Upper lobe of left lung (tissue), 6 donors: ENCODE data around the gene SNX32. TPM values are rescaled to one million over a fixed set of nuclear protein-coding genes. Genes with fewer than 3 reads are reported as not detected.
"Not testable (repeated sequence)": the region's sequence is repeated elsewhere in the genome, so short reads cannot be mapped to it uniquely, and the experiment has no call there.

Experiments used
- ATAC-seq, 2 donors: fragments of 200-7000 bp; cut with Tn5 transposase; one replicate each; pipeline ENCODE4 v1.9.1; 2022; ENCODE audit warnings: mild to moderate bottlenecking in 2 of 2, moderate library complexity in 2 of 2; ENCODE audit not compliant: low FRiP score in 2 of 2
- DNase-seq, 2 donors: peaks; one replicate each; pipeline ENCODE4 v3.0.0-alpha.2; 2019 to 2020
- H3K27ac ChIP-seq, 4 donors: fragments of 200-600 bp; sonication (generic); one replicate each; pipeline ENCODE4 v1.5.1; 2016 to 2019
- H3K27me3 ChIP-seq, 4 donors: fragments of 200-600 bp; sonication (generic); one replicate each; pipeline ENCODE4 v1.5.1; 2017 to 2019
- H3K36me3 ChIP-seq, 4 donors: fragments of 200-600 bp; sonication (generic); one replicate each; pipeline ENCODE4 v1.5.1; 2016 to 2019
- H3K4me1 ChIP-seq, 4 donors: fragments of 200-600 bp; sonication (generic); one replicate each; pipeline ENCODE4 v1.5.1; 2018 to 2019
- H3K4me3 ChIP-seq, 4 donors: fragments of 200-600 bp; sonication (generic); one replicate each; pipeline ENCODE4 v1.5.1; 2017 to 2019; ENCODE audit warnings: mild to moderate bottlenecking in 2 of 4, moderate library complexity in 1 of 4
- H3K9me3 ChIP-seq, 4 donors: fragments of 200-600 bp; sonication (generic); one replicate each; pipeline ENCODE4 v1.5.1; 2018 to 2019
- EP300 ChIP-seq, 4 donors: sonication (generic); formaldehyde crosslinking; IDR thresholded peaks; one replicate each; pipeline ENCODE4 v1.5.1; 2017; ENCODE audit warnings: antibody characterized with exemption in 4 of 4, control low read depth in 2 of 4
- POLR2A ChIP-seq, 4 donors: fragments of 450-650 bp; IDR thresholded peaks; one replicate each; pipeline ENCODE4 v1.5.1; 2016 to 2017; ENCODE audit warnings: antibody characterized with exemption in 4 of 4, mild to moderate bottlenecking in 2 of 4
- POLR2AphosphoS5 ChIP-seq, 2 donors: sonication (generic); formaldehyde crosslinking; IDR thresholded peaks; one replicate each; pipeline ENCODE4 v1.5.1; 2017; ENCODE audit warnings: antibody characterized with exemption in 2 of 2
- WGBS, 2 donors: methylation state at CpG; one replicate each; pipeline ENCODE4 v1.1.5; 2017 to 2018; 5-methylcytosine and 5-hydroxymethylcytosine counted together
- total RNA-seq, 6 donors: library from RNA; depleted of rRNA in 4 of 6; stranded (reverse); fragments of >200 nt in 4 of 6; gene quantifications; one replicate each; pipeline versions ENCODE4 v1.1.0 to v1.2.1, GENCODE V29; 2016 to 2021
- TF ChIP-seq, protein P1 (sequence below), 6 experiments: fragments of 450-650 bp in 4 of 6; fragments of 200-600 bp in 2 of 6; sonication (generic) in 2 of 6; IDR thresholded peaks; one replicate each; pipeline ENCODE4 v1.5.1; 2016 to 2019; ENCODE audit warnings: antibody characterized with exemption in 6 of 6
- donor health status: DM: no; HTN: no; CAD: no; lungs with moderate emphysema.
- donor health status: DM: no; HTN: yes; CAD: no; lungs with severe emphysema.

Gene SNX32
- total RNA-seq, 6 donors from 2014 or later = 0.37 to 0.69 TPM; not detected in 4

DNA sequence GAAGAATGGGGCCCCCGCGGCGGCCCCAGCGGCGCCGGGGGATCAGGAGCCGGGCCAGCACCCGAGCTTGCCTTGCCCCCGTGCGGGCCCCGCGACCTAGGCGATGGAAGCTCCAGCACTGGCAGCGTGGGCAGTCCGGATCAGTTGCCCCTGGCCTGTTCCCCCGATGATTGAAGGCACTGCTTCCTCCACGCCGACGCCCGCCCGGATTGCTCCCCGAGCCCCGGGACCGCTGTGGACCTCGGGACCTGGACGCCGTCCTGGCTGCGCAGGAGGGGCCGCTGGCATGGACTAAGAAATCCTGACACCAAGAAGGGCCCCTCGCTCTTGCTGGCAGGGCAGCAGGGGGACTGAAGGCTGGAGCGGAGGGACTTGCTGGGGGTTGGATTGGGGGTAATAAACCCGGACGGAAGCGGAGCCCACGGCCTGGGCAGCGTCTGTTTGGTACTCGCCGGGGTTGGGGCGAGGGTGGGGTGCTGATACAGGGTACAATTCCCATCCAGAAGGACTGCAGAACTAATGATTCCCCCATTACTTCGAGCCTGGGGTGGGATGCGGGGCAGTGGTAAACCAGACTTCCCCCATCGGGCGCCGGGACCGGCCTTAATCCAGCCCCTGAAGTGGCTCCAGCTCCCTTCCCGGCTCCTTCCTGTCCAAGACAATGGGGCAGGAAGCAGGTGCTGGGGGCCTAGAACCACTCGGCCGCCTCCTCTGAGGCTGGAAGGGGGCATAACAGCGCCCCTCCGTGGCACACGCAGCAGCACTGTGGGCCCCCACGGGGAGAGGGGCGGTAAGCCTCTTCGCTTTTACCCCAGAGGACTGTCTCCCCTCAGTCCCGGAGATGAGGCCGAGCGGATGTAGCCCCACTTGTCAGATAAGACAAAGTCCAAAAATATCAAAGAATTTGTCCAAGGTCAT is 57.7 kb downstream of the SNX32 start:
- Histone ChIP-seq H3K4me1 (peaks cover 51 to 69% (median 62%) of the 10 kb centered on the region in 4 donors), H3K9me3 (no peaks in the 10 kb centered on the region), H3K27me3 (no peaks in the 10 kb centered on the region), H3K4me3 (peak overlapping the region; percentile 50 to 86 (median 76)), H3K36me3 (peaks cover 0 to 4% (median 0%) of the 10 kb centered on the region in 4 donors), H3K27ac (peak overlapping the region; percentile 94 to 98 (median 94))
- TF ChIP-seq EP300 (IDR thresholded peaks at IDR 0.05) = peak in 1 of 4 donors; percentile 10
- TF ChIP-seq POLR2AphosphoS5 (IDR thresholded peaks at IDR 0.05) = peak; percentile 65 to 67
- TF ChIP-seq, protein P1, sequence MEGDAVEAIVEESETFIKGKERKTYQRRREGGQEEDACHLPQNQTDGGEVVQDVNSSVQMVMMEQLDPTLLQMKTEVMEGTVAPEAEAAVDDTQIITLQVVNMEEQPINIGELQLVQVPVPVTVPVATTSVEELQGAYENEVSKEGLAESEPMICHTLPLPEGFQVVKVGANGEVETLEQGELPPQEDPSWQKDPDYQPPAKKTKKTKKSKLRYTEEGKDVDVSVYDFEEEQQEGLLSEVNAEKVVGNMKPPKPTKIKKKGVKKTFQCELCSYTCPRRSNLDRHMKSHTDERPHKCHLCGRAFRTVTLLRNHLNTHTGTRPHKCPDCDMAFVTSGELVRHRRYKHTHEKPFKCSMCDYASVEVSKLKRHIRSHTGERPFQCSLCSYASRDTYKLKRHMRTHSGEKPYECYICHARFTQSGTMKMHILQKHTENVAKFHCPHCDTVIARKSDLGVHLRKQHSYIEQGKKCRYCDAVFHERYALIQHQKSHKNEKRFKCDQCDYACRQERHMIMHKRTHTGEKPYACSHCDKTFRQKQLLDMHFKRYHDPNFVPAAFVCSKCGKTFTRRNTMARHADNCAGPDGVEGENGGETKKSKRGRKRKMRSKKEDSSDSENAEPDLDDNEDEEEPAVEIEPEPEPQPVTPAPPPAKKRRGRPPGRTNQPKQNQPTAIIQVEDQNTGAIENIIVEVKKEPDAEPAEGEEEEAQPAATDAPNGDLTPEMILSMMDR (IDR thresholded peaks at IDR 0.05) = peak in 4 of 6 experiments; percentile 19 to 38 (median 28)
- TF ChIP-seq POLR2A (IDR thresholded peaks at IDR 0.05) = peak in 1 of 4 donors; percentile 12
- DNase-seq = peak in 1 of 2 donors; percentile 50
- WGBS, 2 donors = 3 to 7% methylated on average over 19 to 40 of the region's 57 CpGs
- no peak for ATAC-seq

DNA sequence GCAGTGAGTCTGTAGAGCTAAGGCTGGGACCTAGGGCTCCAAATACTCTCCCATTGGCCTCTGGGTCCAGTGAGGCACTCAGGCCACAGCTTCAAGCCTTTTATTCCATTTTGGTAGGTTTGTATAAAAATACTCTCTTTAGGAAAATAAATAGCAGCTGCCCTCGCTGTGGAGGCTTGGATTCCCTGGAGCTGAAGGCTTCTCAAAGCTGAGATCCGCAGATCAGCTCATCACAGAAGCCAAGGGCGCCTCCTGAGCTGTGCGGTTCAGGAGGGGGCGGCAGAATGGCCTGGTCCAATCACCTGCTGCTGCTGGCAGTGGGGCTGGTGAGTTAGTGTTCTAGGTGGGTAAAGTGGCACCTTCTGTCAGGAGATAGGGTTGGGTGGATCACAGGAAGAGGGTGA is 58.4 kb downstream of the SNX32 start:
- not testable (repeated sequence) for DNase-seq, H3K36me3 ChIP-seq, ATAC-seq, H3K27me3 ChIP-seq, H3K9me3 ChIP-seq
- H3K4me3 ChIP-seq = peak overlapping the region; percentile 50 to 86 (median 76)
- peaks cover 51 to 67% (median 60%) of the 10 kb centered on the region in 4 donors for H3K4me1 ChIP-seq
- 50 to 68% methylated on average over 4 to 5 of the region's 5 CpGs for WGBS, 2 donors
- H3K27ac ChIP-seq = peak overlapping the region; percentile 94 to 98 (median 94)

- no peak for TF ChIP-seq EP300 (IDR thresholded peaks at IDR 0.05)
- TF ChIP-seq POLR2AphosphoS5 (IDR thresholded peaks at IDR 0.05) = no peak
- TF ChIP-seq POLR2A (IDR thresholded peaks at IDR 0.05) = no peak
- TF ChIP-seq, protein P1 (IDR thresholded peaks at IDR 0.05) = no peak
- Histone ChIP-seq H3K4me1 (peaks cover 44 to 60% (median 54%) of the 10 kb centered on the region in 4 donors), H3K36me3 (no peaks in the 10 kb centered on the region), H3K27me3 (no peaks in the 10 kb centered on the region), H3K4me3 (peak overlapping the region in 3 of 4 donors; percentile 71 to 86 (median 82)), H3K27ac (peak overlapping the region; percentile 94 to 98 (median 94)), H3K9me3 (no peaks in the 10 kb centered on the region)
- ATAC-seq (no peak), DNase-seq (no peak)
- 67 to 75% methylated on average over 9 to 10 of the region's 10 CpGs for WGBS, 2 donors
These were observed 59.0 kb downstream of the SNX32 start for GRCh38 chr11:65892661-65893317.

- Histone ChIP-seq H3K27ac (peak overlapping the region; percentile 94 to 98 (median 94)), H3K36me3 (no peaks in the 10 kb centered on the region), H3K27me3 (no peaks in the 10 kb centered on the region), H3K4me1 (peaks cover 39 to 56% (median 48%) of the 10 kb centered on the region in 4 donors), H3K4me3 (peak overlapping the region in 3 of 4 donors; percentile 11 to 71 (median 34)), H3K9me3 (no peaks in the 10 kb centered on the region)
- WGBS, 2 donors = 48 to 60% methylated on average over 4 to 12 of the region's 16 CpGs
- ATAC-seq (no peak), DNase-seq (peak; percentile 74 to 83)
- TF ChIP-seq, protein P1 (IDR thresholded peaks at IDR 0.05) = peak in 1 of 6 experiments; percentile 6
- TF ChIP-seq EP300 (IDR thresholded peaks at IDR 0.05) = no peak
- TF ChIP-seq POLR2AphosphoS5 (IDR thresholded peaks at IDR 0.05) = peak; percentile 60 to 66
- peak in 1 of 4 donors; percentile 20 for TF ChIP-seq POLR2A (IDR thresholded peaks at IDR 0.05)
These were observed 60.4 kb downstream of the SNX32 start for GRCh38 chr11:65894034-65894591.
